HL-60 (cell line): ENCODE measurements around the gene GNG7.

ENCODE experiments used
- CTCF ChIP-seq: IDR thresholded peaks from one replicate; pipeline ENCODE4 v1.5.1; 2011; ENCODE audit warnings: low read length, control low read depth, inconsistent platforms; ENCODE audit not compliant: insufficient read depth
- POLR2AphosphoS5 ChIP-seq: IDR thresholded peaks from 2 replicates; pipeline ENCODE4 v1.6.1; 2012; ENCODE audit warnings: low read depth

DNA sequence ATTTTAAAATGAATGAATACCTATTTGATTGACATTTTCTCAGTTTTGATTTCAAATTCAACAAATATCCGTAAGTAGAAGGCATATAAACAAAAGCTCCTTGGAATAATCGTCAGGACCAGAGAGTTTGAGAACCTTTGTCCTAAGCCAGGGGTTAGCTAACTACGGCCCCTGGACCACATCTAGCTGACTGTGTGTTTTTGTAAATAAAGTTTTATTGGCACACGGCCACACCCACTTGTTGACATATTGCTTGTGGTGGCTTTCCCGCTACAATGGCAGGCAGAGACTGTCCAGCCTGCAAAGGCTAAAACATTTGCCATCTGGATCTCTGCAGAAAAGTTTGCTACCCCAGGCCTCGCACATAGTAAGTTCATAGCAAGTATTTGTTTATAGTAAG is 83.4 kb downstream of the GNG7 start:
- TF ChIP-seq CTCF (no peak), POLR2AphosphoS5 (no peak)
